Measurements from ENCODE around the gene NOM1.

Gene NOM1

DNA sequence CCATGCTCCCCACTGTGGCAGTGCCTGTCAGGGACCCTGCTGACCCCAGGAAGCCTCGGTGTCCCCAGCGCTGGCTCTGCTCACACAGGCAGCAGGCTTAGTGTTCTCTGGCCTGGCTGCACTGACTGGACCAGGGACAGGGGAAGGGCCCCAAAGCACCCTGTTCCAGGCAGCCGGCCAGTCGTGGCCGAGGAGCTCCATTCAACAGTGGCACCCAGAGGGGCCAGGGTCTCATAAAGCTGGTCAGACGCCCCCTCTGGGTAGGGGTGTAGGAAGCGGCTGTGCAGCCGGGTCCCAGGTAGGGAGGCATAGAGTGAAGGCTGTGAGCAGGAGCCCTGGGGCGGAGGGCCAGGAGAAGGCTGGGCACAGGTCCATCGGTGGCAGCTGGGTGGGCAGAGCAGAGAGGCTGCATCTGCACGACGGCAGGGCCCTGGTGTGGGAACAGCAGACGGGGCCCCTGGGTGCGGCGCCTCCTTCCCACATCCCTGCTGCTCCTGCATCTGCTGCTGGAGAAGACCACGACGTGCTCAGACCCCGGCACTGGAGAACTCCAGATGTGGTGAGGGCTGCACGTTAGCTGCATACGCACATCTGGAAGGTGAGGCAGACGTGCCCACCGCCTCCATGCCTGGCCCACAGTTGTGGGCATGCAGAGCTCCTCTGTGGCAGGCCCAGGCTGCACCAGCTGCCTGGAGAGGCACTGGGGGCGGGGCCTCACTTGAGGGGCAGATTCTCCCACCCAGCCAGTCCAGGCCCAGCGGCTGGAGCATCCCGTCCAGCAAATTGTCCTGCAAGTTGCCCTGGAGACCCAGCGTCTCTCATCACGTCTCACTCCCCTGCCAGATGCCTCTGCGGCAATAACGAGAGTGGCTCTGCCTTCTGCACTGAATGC lies 35.8 kb downstream of the NOM1 start:
- DNase-seq = no peak

DNA sequence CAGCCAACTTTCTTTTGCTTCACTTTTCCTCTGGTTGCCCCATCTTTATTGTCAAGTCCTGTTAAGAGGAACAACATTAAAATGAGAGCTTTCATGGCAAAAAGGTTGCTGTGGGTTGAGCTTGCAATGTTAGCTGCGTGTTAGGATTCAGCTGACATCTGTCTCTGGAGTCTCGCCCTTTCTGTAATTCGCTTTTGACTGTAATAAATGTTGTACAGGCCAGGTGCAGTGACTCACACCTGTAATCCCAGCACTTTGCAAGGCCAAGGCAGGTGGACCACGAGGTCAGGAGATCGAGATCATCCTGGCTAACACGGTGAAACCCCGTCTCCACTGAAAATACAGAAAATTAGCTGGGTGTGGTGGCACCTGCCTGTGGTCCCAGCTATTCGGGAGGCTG lies 36.9 kb downstream of the NOM1 start:
- no peak for DNase-seq

DNA sequence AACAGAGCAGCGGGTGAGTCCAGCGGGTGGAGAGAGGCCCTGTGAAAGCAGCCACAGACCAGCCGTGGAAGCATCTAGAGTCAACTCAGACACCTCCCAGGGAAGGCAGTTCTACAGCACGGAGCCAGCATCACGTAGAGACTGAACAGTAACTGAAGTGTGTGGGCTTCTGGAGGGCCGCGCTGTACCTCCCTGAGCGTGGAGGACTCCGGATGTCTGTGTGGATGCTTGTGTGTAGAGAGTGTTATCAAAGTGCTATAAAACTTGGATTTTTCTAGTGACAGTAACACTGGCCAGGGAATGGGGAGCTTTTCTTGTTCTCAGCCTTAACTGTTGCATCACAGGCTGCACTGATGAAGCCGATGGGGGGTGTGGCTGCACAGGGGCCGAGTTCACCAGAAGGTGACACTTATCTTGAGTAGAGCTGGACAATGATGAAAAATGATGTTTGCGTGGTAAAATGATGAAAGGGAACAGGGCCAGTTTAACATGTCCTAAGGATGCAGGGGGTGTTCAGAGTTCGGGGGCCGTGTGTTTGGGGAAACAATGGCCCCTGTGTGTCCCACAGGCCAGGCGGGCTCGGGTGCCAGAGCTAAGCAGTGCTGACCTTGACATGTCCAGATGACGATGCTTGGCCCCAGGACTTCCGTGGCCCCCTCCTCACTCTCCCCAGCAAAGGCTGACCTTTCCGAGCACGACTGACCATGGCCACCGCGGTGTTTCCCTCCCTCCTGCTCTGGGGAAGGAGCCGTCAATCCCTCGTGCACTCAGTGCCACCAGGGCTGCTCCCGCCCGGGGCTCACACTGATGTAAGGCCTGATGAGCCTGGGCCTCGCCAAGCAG lies 39.1 kb downstream of the NOM1 start:
- no peak for DNase-seq

DNA sequence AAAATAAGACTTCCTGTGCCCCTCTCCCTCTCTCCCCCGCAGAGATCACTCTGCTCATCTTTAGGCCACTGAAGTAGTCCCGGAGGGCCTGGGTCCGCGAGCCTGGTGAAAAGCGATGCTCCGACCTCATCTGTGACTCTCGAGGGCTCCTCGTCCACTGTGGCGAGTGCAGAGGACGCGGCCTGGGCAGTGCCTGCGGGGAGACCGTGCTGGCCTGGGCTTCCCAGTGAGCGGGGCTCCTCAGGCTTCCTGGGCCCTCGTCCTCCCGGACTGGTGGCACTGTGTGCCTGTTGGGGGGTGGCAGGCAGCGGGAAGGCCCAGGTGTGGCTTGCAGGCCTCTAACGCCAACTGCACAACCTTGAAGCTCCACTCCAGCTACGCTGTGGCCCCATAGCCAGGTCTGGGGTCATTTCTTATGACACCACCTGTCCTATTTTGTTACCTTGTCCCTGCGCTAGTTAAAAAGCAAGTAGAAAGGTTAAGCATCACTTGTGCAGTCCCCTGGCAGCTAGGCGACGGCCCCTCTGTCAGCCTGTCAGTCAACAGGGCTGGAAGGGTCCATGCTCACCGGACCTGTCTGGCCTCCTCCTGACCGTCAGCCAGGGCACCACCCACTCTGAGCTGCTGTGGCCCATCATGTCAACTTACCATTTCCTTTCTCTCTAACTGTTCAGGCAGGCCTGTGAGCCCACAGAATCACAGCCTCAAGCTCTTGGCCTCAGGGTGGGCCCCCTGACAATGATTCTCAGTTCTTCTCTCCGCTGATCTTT lies 40.4 kb downstream of the NOM1 start:
- DNase-seq = no peak

DNA sequence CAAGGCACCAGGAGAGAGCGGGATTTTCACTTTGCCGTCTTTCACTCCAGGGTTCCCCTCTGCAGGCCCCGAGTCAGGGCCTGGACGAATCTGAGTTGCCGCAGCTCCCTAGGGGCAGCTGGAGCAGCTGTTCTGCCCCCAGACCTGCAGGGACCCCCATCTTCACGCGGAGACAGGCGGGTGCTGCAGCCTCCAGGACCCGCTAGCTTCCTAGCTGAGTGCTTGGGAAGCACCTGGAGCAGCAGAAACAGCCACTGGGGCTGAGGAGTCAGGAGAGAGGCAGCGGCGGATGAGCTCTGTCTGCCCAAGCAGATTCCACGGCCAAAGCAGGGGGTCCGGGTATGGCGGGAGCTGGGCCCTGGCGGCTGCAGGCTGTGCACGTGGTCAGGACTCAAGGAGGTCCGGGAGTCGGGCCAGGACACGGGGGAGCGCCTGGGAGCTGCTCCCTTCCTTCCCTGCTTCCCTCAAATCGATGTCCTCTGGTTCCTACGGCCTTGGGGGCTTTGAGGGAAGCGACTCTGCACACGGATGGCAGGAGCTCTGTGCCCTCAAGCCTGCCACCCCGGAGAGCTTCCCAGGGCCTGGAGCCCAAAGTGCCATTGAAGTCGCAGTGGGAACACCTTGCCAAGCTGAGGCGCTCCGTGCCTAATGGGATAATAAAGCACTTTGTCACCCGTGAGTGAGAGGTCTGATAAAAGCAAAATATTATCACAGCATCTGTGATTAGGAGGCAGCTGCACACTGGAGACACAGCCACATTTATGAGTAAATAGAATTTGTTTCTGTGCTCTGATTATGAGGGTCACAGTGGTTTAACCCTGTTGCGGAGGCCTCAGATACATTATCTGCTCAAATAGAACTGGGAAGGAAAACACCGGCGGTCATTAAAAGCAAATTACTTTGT lies 43.8 kb downstream of the NOM1 start:
- no peak for DNase-seq

DNA sequence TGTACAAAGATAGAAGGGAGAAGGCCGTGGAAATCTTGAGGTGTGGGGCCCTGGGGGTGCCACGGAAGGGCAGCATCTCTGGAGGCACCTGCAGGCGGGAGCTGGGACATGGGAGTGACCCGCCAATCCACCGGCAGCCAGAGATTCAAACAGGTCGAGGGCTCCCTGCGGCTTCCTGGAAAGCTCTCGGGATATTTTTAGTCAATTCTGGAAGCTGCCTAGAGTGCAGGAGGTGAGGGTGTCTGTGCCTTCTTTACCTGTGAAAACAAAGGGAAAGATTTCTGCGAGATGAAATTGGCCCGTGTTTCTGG lies 44.4 kb downstream of the NOM1 start:
- no peak for DNase-seq

DNA sequence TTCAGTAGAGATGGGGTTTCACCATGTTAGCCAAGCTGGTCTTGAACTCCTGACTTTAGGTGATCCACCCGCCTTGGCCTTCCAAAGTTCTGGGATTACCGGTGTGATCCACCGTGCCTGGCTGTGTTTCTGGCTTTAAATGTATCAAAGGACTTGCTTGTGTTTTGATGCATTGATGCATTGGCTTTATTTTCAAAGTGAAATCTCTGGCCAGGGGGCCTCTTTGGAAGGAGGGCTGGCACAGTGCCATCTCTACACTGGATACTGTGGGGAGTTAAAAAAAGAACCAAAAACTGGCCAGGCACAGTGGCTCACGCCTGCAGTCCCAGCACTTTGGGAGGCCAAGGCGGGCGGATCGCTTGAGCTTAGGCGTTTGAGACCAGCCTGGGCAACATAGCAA lies 44.9 kb downstream of the NOM1 start:
- no peak for DNase-seq

DNA sequence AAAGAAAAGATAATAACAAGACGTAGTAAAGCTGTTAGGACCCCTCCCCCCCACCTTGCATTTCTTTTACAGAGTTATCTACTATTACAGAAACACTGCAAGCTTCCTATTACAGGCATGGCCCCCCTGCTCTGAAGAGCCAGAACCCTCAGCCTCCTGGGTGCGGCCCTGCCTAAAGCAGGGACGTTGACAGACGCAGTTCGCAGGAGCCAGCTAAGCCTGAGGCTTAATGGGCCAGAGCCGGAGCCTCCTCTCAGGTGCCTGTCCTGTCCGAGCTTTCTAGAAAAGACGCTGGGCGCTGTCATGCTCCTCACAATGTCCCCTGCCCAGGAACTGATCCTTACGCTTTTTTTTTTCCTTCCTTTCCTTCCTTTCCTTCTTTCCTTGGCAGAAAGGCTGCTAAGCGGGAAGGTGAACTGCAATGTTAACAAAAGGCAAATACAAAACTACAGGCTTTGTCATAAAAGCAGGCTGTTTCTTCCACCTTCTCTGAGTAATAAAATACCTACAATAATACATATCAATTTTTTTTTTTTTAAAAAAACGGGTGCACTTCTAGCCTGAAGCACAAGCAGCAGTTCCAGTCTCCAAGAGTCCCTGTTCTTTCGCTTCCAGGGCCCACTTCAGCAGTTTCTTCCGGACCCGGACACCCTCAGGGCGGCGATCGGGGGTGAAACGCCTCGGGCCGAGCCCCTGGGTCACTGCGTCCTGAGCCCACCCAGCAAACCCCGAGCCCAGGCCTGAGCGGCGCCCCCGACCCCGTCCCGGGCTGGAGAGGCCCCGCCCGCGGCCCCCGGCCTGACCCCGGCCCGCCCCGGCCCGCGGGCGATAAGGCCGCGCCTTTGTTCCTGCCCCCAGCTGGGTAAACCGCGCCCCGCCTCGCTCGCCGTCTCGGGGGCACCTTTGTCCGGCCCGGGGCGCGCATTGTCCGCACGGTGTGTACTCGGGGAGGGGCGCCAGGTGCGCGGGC lies 49.8 kb downstream of the NOM1 start:
- no peak for DNase-seq

DNA sequence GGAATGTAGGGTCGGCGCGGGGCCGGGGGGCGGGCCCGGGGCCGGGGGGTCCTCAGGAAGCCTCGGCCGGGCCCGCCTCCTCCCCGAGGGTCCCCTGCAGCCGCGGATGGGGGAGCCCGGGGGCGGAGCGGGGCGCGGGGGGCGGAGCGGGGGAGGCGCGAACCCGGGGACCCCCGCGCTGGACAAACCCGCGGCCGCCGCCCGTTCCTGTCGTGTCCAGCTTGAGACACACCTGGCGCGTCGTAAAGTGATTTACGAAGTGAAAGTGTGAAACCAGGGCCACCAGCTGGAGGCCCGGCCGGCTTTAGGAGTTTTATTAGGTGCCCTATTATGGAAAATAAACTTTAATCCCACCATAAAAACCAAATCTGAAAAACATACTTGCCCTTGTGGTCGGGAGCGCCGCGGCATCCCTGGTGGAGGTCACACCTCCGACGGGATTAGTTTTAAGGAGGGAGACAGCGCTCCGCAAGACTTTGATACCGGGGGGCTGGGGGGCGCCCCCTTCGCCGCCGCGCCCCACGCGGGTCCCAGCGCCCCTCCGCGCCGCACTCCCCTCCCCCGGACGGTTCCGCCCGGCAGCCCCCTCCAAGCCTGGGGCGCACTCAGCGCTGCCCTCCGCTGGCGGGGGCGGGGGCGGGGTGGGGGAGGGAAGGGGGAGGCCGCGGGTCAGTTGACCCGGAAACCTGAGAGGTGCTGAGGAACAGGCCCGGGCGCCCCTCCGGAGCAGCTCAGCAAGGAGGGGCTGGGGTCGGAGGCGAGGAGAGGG lies 50.6 kb downstream of the NOM1 start:
- DNase-seq = no peak

DNA sequence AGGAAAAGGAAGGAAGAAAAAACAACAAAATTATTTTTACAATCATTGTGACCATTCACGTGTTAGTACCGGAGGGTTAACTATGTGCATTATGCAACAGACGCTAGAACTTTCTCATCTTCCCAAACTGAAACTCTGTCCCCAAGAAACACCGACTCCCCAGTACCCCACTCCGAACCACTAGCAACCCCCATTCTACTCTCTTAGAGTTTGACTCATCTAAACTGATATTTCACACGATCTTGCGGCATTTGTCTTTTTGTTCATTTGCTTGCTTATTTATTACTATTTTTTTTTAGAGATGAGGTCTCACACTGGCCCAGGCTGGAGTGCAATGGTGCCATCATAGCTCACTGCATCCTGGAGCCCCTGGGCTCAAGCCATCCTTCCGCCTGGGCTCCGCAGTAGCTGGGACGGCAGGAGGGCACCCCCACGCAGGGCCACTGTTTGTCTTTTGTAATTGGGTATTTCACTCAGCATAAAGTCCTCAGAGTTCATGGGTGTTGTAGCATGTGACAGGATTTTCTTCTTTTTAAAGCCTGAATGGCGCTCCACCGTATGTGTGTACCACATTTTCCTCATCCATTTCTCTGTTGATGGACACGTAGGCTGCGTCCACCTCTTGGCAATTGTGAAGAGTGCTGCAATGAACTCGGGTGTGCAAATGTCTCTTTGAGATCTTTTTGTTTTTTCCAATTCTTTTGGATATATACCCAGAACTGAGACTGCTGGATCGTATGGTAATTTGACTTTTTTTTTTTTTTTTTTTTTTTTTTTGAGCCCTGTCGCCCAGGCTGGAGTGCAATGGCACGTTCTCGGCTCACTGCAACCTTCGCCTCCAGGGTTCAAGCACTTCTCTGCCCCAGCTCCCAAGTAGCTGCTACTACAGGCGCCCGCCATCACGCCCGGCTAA lies 51.5 kb downstream of the NOM1 start:
- DNase-seq = no peak

DNA sequence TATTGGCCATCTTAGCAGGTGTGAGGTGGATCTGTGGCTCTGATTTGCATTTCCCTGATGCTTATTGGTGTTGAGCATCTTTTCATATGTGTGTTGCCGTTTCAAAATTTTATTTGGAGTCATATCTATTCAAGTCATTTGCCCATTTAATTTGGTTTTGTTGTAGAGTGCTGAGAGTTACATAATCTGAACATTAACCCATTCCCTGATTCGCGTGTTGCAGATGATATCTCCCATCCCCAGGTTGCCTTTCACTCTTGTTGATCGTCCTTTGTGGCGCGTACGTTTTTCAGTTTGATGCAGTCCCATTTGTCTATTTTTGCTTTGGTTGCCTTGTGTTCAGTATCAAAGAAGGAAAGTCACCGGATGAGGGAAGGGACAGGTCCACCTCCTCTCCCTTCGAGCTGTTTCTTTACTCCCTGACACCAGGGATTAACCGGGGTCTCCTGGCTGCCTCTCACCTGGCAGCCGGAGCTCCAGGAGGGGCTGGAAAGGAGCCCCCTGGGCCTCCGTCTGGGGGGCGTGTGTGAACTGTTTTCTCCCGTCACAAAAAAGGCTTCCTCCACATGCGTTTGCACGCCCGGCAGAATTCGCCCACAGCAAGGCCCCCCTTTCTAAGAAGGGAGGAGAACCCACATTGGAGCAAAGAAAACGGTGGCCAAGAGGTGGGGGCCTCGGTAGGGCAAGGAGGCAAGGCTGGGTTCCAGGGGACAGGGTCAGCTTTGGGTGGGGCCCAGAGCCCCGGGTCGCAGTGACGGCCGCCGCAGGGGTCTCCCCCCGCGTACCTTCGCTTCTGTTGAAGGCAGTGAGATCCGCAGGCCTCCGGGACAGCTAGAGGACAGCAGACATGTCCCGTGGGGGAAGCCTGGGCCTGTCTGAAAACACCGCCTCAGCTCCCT lies 52.7 kb downstream of the NOM1 start:
- DNase-seq = no peak

DNA sequence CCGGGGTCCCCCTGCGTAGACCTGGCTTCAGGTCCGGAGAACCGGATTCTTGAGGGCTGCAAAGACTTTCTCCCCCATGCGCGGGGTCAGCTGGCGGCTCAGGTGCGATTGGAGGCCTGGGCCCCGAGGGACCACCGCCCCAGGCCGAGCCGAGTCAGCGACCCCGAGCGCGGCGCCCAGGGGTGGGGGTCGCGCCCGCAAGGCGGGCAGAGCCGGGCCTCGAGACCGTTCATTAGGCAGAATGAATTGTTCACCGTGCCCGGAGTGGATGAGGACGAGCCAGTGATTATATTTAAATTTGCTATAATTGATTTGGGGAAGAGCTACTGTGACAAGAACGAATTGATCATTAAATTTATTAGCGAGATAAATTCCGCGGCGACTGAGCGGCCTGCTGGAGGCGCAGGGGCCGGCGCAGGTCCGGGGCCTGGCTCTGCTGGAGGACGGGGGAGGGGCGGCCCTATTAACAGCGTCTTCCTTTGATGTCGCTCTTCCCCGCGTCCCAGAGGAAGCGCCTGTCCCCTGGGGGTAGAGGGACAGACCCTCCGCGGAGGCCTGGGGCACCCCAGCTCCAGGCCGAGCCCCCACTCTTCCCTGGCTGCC lies 53.4 kb downstream of the NOM1 start:
- DNase-seq = no peak

DNA sequence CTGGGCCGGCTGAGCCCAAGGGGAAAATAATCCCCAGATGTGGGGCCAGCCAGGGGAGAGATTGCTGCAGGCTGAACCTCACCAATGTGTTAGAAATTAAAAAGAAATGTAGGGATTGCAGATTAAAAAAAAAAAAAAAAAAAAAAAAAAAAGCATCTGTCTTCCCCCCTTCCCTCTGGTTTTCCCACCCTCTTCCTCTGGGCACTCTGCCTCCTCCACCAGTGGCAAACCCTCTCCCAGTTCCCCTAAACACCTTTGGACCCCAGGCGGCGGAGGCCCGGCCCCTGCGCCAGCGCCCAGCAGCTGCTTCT lies 53.9 kb downstream of the NOM1 start:
- DNase-seq = no peak

DNA sequence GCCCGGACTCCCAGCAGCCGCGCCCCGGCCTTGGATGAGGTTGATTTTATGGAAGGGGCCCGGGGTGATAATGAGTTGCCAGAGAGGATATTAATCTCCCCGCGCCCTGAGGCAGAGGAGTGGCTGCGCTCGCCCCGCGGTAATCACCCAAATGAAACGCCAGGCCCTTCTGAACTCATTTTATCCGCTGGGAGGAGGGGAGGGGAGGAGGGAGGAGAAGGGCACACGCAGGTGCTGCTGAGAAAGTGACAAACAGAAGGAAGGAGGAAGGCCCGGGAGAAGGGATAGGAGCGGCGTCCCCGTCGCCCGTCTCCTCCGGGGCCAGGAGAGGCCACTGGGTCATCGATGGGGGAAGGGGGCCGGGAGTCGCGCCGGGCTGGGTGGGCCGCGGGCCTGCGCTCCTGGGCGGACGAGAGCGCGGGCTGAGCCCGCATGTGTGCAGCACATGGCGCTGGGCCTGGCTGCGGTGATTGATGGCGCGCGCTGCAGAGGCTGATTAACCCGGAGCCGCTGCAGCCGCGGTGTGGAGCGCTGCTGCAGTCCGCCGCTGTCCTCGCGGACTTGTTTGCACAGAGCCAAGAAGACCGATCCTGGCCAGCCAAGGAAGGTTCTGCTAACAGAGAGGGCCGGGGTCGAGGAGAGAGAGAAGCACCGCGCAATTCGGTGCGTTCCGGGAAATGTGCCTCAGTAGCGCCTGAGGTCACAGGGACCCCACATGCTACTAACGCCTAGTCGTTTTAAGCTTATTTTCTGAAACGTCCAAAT lies 54.4 kb downstream of the NOM1 start:
- DNase-seq = no peak

DNA sequence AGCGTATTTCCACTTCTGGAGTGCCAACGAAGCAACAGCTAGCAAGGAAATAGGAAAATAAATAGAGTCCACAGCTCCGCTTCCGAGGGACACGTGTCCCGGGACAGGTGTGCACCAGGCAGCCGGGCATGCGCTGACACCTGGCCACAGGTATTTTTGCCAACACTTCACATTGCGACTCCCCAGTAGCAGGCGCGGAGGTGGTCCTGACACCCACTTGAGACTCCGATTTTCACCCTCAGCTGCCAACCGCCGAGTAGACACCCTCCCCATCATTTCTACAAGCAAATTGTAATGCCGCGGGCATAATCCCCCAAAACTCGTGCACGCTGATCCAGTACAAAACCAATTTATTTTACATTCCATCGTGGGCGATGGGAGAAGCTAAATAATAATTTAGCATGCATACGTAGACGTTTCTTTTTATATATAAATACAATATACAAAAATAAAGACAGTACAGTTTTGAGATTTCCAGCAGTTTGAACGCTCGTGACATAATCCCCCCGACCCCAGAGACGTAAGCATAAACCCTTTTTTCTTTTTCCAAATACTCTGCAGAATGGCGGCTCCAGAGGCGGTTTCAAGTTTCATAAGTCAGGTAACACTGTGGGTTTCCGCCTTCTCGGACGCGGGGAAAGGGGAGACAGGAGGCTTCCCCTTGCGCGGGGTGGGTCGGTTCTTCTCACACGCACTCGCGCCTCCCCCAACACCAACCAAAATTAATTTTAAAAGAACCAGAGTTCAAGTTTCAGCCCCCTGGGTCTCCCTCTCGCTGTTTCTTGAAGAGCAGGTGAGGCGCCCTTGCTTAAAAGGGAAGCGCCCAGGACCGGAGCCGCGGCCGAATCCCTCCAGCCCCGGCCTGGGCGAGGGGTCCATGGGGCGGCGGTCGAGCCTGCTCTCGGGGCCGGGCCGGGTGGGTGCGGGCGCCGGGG lies 55.3 kb downstream of the NOM1 start:
- no peak for DNase-seq
